MCF 10A (cell line): ENCODE data around the gene BCAS3. TPM values are rescaled to one million over a fixed set of nuclear protein-coding genes. Genes with fewer than 3 reads are reported as not detected.

ENCODE experiments used
- BruUV-seq: library from RNA; stranded (reverse); fragments of 400-500 nt; replicated peaks from 2 replicates; lab custom pipeline; 2021; lab: Mats Ljungman, UMichigan
- CTCF ChIA-PET: fragments of 300-600 bp; sonication (Branson Sonifier 250); formaldehyde crosslinking; extraction: SDS; loops from one replicate; lab custom pipeline; 2021; ENCODE audit warnings: antibody characterized with exemption, inconsistent platforms; lab: Yijun Ruan, JAX
- POLR2A ChIA-PET: fragments of 300-600, 350-650 bp; sonication (Branson Sonifier 250); formaldehyde crosslinking; extraction: SDS; loops from one replicate; lab custom pipeline; 2020; ENCODE audit warnings: antibody characterized with exemption, inconsistent platforms; lab: Yijun Ruan, JAX
- DNase-seq: peaks from one replicate; pipeline ENCODE4 v3.0.0-alpha.2; 2018; ENCODE audit not compliant: unreplicated experiment
- H3K27ac Mint-ChIP-seq: one replicate; pipeline ENCODE4 v1.8.0; 2022; ENCODE audit warnings: mild to moderate bottlenecking, low read depth, mixed read lengths; ENCODE audit not compliant: unreplicated experiment
- H3K27me3 Mint-ChIP-seq: one replicate; pipeline ENCODE4 v1.8.0; 2022; ENCODE audit warnings: mixed read lengths; ENCODE audit not compliant: insufficient read depth, unreplicated experiment
- H3K36me3 Mint-ChIP-seq: one replicate; pipeline ENCODE4 v1.8.0; 2022; ENCODE audit warnings: mild to moderate bottlenecking, moderate library complexity, mixed read lengths; ENCODE audit not compliant: insufficient read depth, unreplicated experiment
- H3K4me1 Mint-ChIP-seq: one replicate; pipeline ENCODE4 v1.8.0; 2022; ENCODE audit warnings: mixed read lengths; ENCODE audit not compliant: insufficient read depth, unreplicated experiment
- H3K4me3 Mint-ChIP-seq: one replicate; pipeline ENCODE4 v1.8.0; 2022; ENCODE audit warnings: mild to moderate bottlenecking, moderate library complexity, mixed read lengths; ENCODE audit not compliant: unreplicated experiment
- H3K9me3 Mint-ChIP-seq: one replicate; pipeline ENCODE4 v1.8.0; 2022; ENCODE audit warnings: mixed read lengths; ENCODE audit not compliant: unreplicated experiment
- intact Hi-C: fragments of 100-400 bp; cut with micrococcal nuclease; formaldehyde crosslinking; loops from 2 replicates; pipeline ENCODE4 v1.14.1; 2022
- total RNA-seq: library from RNA; stranded (reverse); gene quantifications from 2 replicates; pipeline ENCODE4 v1.2.3, GENCODE V29; 2022
- TF ChIP-seq, protein P1 (sequence below): fragments of 200-600 bp; IDR thresholded peaks from one replicate; pipeline ENCODE4 v1.8.0; 2022; ENCODE audit warnings: antibody characterized with exemption, mild to moderate bottlenecking; ENCODE audit not compliant: unreplicated experiment

BCAS3 gene
- total RNA-seq, 1 experiment from 2014 or later = 14.6 TPM

DNA sequence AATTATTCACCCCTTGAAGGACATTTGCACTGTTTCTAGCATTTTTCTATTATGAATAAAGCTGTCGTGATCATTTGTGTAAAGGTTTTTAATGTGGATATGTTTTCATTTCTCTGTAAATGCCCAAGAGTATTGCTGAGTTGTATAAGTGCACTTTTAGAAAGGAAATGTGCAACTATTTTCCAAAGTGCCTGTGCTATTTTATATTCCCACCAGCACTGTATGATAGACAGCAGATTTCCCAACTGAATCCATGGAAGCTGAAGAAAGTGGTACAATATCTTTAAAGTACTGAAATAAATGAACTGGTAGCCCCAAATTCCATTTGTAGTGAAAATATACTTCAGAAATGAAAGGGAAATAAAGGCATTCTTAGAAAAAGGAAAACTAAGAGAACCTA is 238.4 kb downstream of the BCAS3 start:
- TF ChIP-seq, protein P1, sequence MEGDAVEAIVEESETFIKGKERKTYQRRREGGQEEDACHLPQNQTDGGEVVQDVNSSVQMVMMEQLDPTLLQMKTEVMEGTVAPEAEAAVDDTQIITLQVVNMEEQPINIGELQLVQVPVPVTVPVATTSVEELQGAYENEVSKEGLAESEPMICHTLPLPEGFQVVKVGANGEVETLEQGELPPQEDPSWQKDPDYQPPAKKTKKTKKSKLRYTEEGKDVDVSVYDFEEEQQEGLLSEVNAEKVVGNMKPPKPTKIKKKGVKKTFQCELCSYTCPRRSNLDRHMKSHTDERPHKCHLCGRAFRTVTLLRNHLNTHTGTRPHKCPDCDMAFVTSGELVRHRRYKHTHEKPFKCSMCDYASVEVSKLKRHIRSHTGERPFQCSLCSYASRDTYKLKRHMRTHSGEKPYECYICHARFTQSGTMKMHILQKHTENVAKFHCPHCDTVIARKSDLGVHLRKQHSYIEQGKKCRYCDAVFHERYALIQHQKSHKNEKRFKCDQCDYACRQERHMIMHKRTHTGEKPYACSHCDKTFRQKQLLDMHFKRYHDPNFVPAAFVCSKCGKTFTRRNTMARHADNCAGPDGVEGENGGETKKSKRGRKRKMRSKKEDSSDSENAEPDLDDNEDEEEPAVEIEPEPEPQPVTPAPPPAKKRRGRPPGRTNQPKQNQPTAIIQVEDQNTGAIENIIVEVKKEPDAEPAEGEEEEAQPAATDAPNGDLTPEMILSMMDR = no peak
- H3K27me3 Mint-ChIP-seq = no peaks in the 10 kb centered on the region
- intact Hi-C loops = no loop called here
- BruUV-seq = no TSS peak
- peaks cover 7% of the 10 kb centered on the region for H3K9me3 Mint-ChIP-seq
- ChIA-PET CTCF (no interaction called here), POLR2A (interaction anchor here (0.6 kb wide), 1 partner anchor 119 kb away, joined by 5 read pairs; no protein-coding TSS in a partner anchor)
- H3K4me1 Mint-ChIP-seq = no peaks in the 10 kb centered on the region
- H3K27ac Mint-ChIP-seq = no peak overlapping the region
- no peaks in the 10 kb centered on the region for H3K36me3 Mint-ChIP-seq
- DNase-seq = no peak
- H3K4me3 Mint-ChIP-seq = no peak overlapping the region

GRCh38 chr17:60920107-60920506 is 242.5 kb downstream of the BCAS3 start:
- intact Hi-C loops = no loop called here
- TF ChIP-seq, protein P1 = no peak
- BruUV-seq = no TSS peak
- CTCF ChIA-PET = no interaction called here
- H3K4me3 Mint-ChIP-seq = no peak overlapping the region
- no peaks in the 10 kb centered on the region for H3K4me1 Mint-ChIP-seq
- no peak for DNase-seq
- POLR2A ChIA-PET = no interaction called here
- H3K27ac Mint-ChIP-seq = no peak overlapping the region
- H3K36me3 Mint-ChIP-seq = no peaks in the 10 kb centered on the region
- H3K27me3 Mint-ChIP-seq = no peaks in the 10 kb centered on the region
- H3K9me3 Mint-ChIP-seq = peaks cover 7% of the 10 kb centered on the region

DNA sequence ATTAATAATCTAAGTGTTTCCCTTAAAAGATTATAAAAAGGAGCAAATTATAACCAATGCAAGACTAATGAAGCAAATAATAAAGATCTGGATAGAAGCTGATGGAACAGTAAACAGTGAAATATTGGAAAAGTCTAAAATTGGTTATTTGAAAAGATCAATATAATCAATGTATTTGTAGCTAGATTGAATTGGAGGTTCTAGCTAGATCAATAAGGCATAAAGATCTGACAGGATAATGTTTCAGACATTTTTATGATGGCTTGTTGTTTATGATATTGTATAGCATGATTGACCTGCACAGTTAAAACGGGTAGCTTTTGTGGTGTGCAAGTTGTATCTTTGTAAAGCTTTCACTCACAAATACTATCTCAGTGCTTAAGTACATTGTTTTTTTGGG is 245.3 kb downstream of the BCAS3 start:
- Mint-ChIP-seq H3K9me3 (no peaks in the 10 kb centered on the region), H3K27ac (no peak overlapping the region), H3K36me3 (no peaks in the 10 kb centered on the region), H3K4me3 (no peak overlapping the region), H3K4me1 (no peaks in the 10 kb centered on the region), H3K27me3 (no peaks in the 10 kb centered on the region)
- TF ChIP-seq, protein P1 = no peak
- CTCF ChIA-PET = interaction anchor here (0.7 to 1.0 kb wide), 2 partner anchors 48 to 382 kb away, joined by 3 read pairs; no protein-coding TSS in a partner anchor
- intact Hi-C loops = no loop called here
- BruUV-seq = no TSS peak
- POLR2A ChIA-PET = interaction anchor here (0.8 kb wide), 1 partner anchor 106 kb away, joined by 4 read pairs; no protein-coding TSS in a partner anchor
- DNase-seq = no peak

- H3K4me3 Mint-ChIP-seq = no peak overlapping the region
- intact Hi-C loops = no loop called here
- H3K4me1 Mint-ChIP-seq = no peaks in the 10 kb centered on the region
- DNase-seq = peak; percentile 6
- no peaks in the 10 kb centered on the region for H3K27me3 Mint-ChIP-seq
- no TSS peak for BruUV-seq
- TF ChIP-seq, protein P1 = no peak
- ChIA-PET POLR2A (interaction anchor here (0.8 kb wide), 1 partner anchor 15 kb away, joined by 4 read pairs; no protein-coding TSS in a partner anchor), CTCF (no interaction called here)
- no peaks in the 10 kb centered on the region for H3K9me3 Mint-ChIP-seq
- no peaks in the 10 kb centered on the region for H3K36me3 Mint-ChIP-seq
- no peak overlapping the region for H3K27ac Mint-ChIP-seq
Measured at GRCh38 chr17:60926466-60927183, 249.0 kb downstream of the BCAS3 start.
